B cell (primary cell): ENCODE results near the gene DNAH8.

ENCODE experiments used
- CTCF ChIP-seq: fragments of 200-600 bp; IDR thresholded peaks from one replicate; pipeline ENCODE4 v1.8.0; 2022; ENCODE audit warnings: antibody characterized with exemption, mild to moderate bottlenecking
- EZH2 ChIP-seq: IDR thresholded peaks from 2 replicates; pipeline ENCODE4 v1.6.1; 2012; ENCODE audit warnings: borderline replicate concordance, low read depth, mild to moderate bottlenecking, moderate library complexity, low read length; ENCODE audit not compliant: insufficient read depth, poor library complexity, severe bottlenecking

GRCh38 chr6:39054577-39055142 lies 339.5 kb downstream of the DNAH8 start:
- TF ChIP-seq CTCF (no peak), EZH2 (no peak)
